NCI-H2029 treated with DMSO at 0.1 percent for 48 hours (cell line): ENCODE data around the gene PSMB5.

Source experiments
- DNase-seq: peaks from one replicate; lab custom pipeline; 2025; lab: John Stamatoyannopoulos, UW

Gene PSMB5

GRCh38 chr14:23058654-23059504 lies 24.2 kb upstream of the PSMB5 start:
- no peak for DNase-seq

GRCh38 chr14:23057757-23058653 lies 23.3 kb upstream of the PSMB5 start:
- DNase-seq: no peak

- DNase-seq: no peak
These were observed 22.5 kb upstream of the PSMB5 start, which contains the start of gene CDH24 for GRCh38 chr14:23056956-23057756. TSS of gene CDH24 (minus strand) at chr14:23057520. CDS start at chr14:23055733, 1,787 bp downstream.

GRCh38 chr14:23056145-23056955 lies 21.6 kb upstream of the PSMB5 start:
- DNase-seq: no peak

- DNase-seq: no peak
These were observed 21.0 kb upstream of the PSMB5 start for GRCh38 chr14:23055621-23056144.

- DNase-seq: no peak
These were observed 20.4 kb upstream of the PSMB5 start for GRCh38 chr14:23055147-23055550.

GRCh38 chr14:23054000-23054811 lies 19.5 kb upstream of the PSMB5 start:
- no peak for DNase-seq

GRCh38 chr14:23053426-23053825 lies 18.7 kb upstream of the PSMB5 start:
- no peak for DNase-seq

GRCh38 chr14:23052671-23053070 lies 18.0 kb upstream of the PSMB5 start:
- no peak for DNase-seq

- DNase-seq: no peak
These were observed 17.5 kb upstream of the PSMB5 start for GRCh38 chr14:23052182-23052623.

- DNase-seq: no peak
These were observed 16.7 kb upstream of the PSMB5 start for GRCh38 chr14:23051141-23052057.

GRCh38 chr14:23049011-23049410 lies 14.3 kb upstream of the PSMB5 start:
- no peak for DNase-seq

GRCh38 chr14:23047751-23048693 lies 13.3 kb upstream of the PSMB5 start:
- no peak for DNase-seq

GRCh38 chr14:23047034-23047634 lies 12.4 kb upstream of the PSMB5 start:
- no peak for DNase-seq

- no peak for DNase-seq
These were observed 11.0 kb upstream of the PSMB5 start for GRCh38 chr14:23045419-23046357.

GRCh38 chr14:23044840-23045239 lies 10.1 kb upstream of the PSMB5 start:
- DNase-seq: no peak
